HepG2 (cell line): ENCODE measurements around the gene KRT6B. TPM values are rescaled to one million over a fixed set of nuclear protein-coding genes. Genes with fewer than 3 reads are reported as not detected.

Experiments
- polyA plus RNA-seq, 8 experiments: library from polyadenylated mRNA; depleted of rRNA in 3 of 8; stranded (reverse) in 7 of 8; unstranded in 1 of 8; fragments of >200 nt; fragmentation: Illumina TruSeq in 4 of 8; extraction: Trizol in 4 of 8; gene quantifications; 2 replicates each; pipeline versions ENCODE4 v1.2.1 to v1.2.3, GENCODE V29; 2011 to 2016; ENCODE audit warnings: low read depth in 4 of 8, missing spikeins in 1 of 8, mixed read lengths in 1 of 8; ENCODE audit not compliant: insufficient read depth in 1 of 8
- total RNA-seq, 5 experiments: library from RNA; depleted of rRNA; stranded (reverse); fragments of >200 nt; fragmentation: Illumina TruSeq; extraction: Trizol; gene quantifications; 2 replicates each; pipeline ENCODE4 v1.2.3, GENCODE V29; 2016; ENCODE audit warnings: low read depth in 1 of 5

The KRT6B gene
- total and polyA plus RNA-seq, 2 of the 13 experiments (the other 11 are each of a cell fraction or from before 2014, with no cell fraction given) = not detected

Other genes with a start within 250 kb of the KRT6B start
- gene KRT7, start 218.9 kb downstream of the KRT6B start, total RNA-seq (2016; rRNA removed; fragmentation: Illumina TruSeq; extraction: Trizol) = not detected in 2 replicates
- gene KRT7, start 218.9 kb downstream of the KRT6B start, polyA plus RNA-seq (2011; rRNA removed) = 0.83 TPM in 1 of 2 replicates, not detected in the other
- gene KRT86, start 177.5 kb downstream of the KRT6B start, total RNA-seq (2016; rRNA removed; fragmentation: Illumina TruSeq; extraction: Trizol) = not detected in 2 replicates
- not detected in 2 replicates for gene KRT86, start 177.5 kb downstream of the KRT6B start, polyA plus RNA-seq (2011; rRNA removed)
- gene KRT81, start 160.6 kb downstream of the KRT6B start, total RNA-seq (2016; rRNA removed; fragmentation: Illumina TruSeq; extraction: Trizol) = not detected in 2 replicates
- not detected in 2 replicates for gene KRT81, start 160.6 kb downstream of the KRT6B start, polyA plus RNA-seq (2011; rRNA removed)
- gene KRT83, start 130.7 kb downstream of the KRT6B start, total RNA-seq (2016; rRNA removed; fragmentation: Illumina TruSeq; extraction: Trizol) = not detected in 2 replicates
- not detected in 2 replicates for gene KRT83, start 130.7 kb downstream of the KRT6B start, polyA plus RNA-seq (2011; rRNA removed)
- not detected in 2 replicates for gene KRT85, start 84.7 kb downstream of the KRT6B start, total RNA-seq (2016; rRNA removed; fragmentation: Illumina TruSeq; extraction: Trizol)
- not detected in 2 replicates for gene KRT85, start 84.7 kb downstream of the KRT6B start, polyA plus RNA-seq (2011; rRNA removed)
- gene KRT84, start 66.5 kb downstream of the KRT6B start, total RNA-seq (2016; rRNA removed; fragmentation: Illumina TruSeq; extraction: Trizol) = not detected in 2 replicates
- not detected in 2 replicates for gene KRT84, start 66.5 kb downstream of the KRT6B start, polyA plus RNA-seq (2011; rRNA removed)
- gene KRT82, start 45.8 kb downstream of the KRT6B start, total RNA-seq (2016; rRNA removed; fragmentation: Illumina TruSeq; extraction: Trizol) = not detected in 2 replicates
- gene KRT82, start 45.8 kb downstream of the KRT6B start, polyA plus RNA-seq (2011; rRNA removed) = not detected in 2 replicates
- not detected in 2 replicates for gene KRT75, start 17.8 kb downstream of the KRT6B start, total RNA-seq (2016; rRNA removed; fragmentation: Illumina TruSeq; extraction: Trizol)
- not detected in 2 replicates for gene KRT75, start 17.8 kb downstream of the KRT6B start, polyA plus RNA-seq (2011; rRNA removed)
- not detected in 2 replicates for gene KRT6C, start 21.7 kb upstream of the KRT6B start, total RNA-seq (2016; rRNA removed; fragmentation: Illumina TruSeq; extraction: Trizol)
- 0.03 TPM in 1 of 2 replicates, not detected in the other for gene KRT6C, start 21.7 kb upstream of the KRT6B start, polyA plus RNA-seq (2011; rRNA removed)
- not detected in 2 replicates for gene KRT6A, start 41.1 kb upstream of the KRT6B start, total RNA-seq (2016; rRNA removed; fragmentation: Illumina TruSeq; extraction: Trizol)
- gene KRT6A, start 41.1 kb upstream of the KRT6B start, polyA plus RNA-seq (2011; rRNA removed) = 0.13 TPM in 2 replicates
- not detected in 2 replicates for gene KRT5, start 68.2 kb upstream of the KRT6B start, total RNA-seq (2016; rRNA removed; fragmentation: Illumina TruSeq; extraction: Trizol)
- gene KRT5, start 68.2 kb upstream of the KRT6B start, polyA plus RNA-seq (2011; rRNA removed) = 0.08 and 0.29 TPM in 2 replicates
- gene KRT71, start 101.0 kb upstream of the KRT6B start, total RNA-seq (2016; rRNA removed; fragmentation: Illumina TruSeq; extraction: Trizol) = not detected in 2 replicates
- gene KRT71, start 101.0 kb upstream of the KRT6B start, polyA plus RNA-seq (2011; rRNA removed) = not detected in 2 replicates
- not detected in 2 replicates for gene KRT74, start 121.7 kb upstream of the KRT6B start, total RNA-seq (2016; rRNA removed; fragmentation: Illumina TruSeq; extraction: Trizol)
- gene KRT74, start 121.7 kb upstream of the KRT6B start, polyA plus RNA-seq (2011; rRNA removed) = not detected in 2 replicates
- gene KRT72, start 149.3 kb upstream of the KRT6B start, total RNA-seq (2016; rRNA removed; fragmentation: Illumina TruSeq; extraction: Trizol) = not detected in 2 replicates
- gene KRT72, start 149.3 kb upstream of the KRT6B start, polyA plus RNA-seq (2011; rRNA removed) = not detected in 2 replicates
- gene KRT73, start 166.4 kb upstream of the KRT6B start, total RNA-seq (2016; rRNA removed; fragmentation: Illumina TruSeq; extraction: Trizol) = not detected in 2 replicates
- gene KRT73, start 166.4 kb upstream of the KRT6B start, polyA plus RNA-seq (2011; rRNA removed) = not detected in 2 replicates
- gene KRT2, start 200.1 kb upstream of the KRT6B start, total RNA-seq (2016; rRNA removed; fragmentation: Illumina TruSeq; extraction: Trizol) = not detected in 2 replicates
- gene KRT2, start 200.1 kb upstream of the KRT6B start, polyA plus RNA-seq (2011; rRNA removed) = not detected in 2 replicates
- not detected in 2 replicates for gene KRT1, start 228.3 kb upstream of the KRT6B start, total RNA-seq (2016; rRNA removed; fragmentation: Illumina TruSeq; extraction: Trizol)
- gene KRT1, start 228.3 kb upstream of the KRT6B start, polyA plus RNA-seq (2011; rRNA removed) = not detected in 2 replicates